NT2/D1 (cell line): ENCODE results near the gene UBAC2.

Source experiments
- DNase-seq: peaks from one replicate; pipeline ENCODE4 v3.0.0-alpha.2; 2011; ENCODE audit warnings: low read depth, low spot score
- H3K27me3 ChIP-seq: 2 replicates; pipeline ENCODE4 v1.6.0; 2011; ENCODE audit warnings: mild to moderate bottlenecking; ENCODE audit not compliant: insufficient read length, insufficient read depth
- H3K36me3 ChIP-seq: 2 replicates; pipeline ENCODE4 v1.6.1; 2011; ENCODE audit warnings: mild to moderate bottlenecking, low read length, mixed read lengths; ENCODE audit not compliant: insufficient read depth, insufficient read length
- H3K4me1 ChIP-seq: 2 replicates; pipeline ENCODE4 v1.5.1; 2011; ENCODE audit not compliant: insufficient read depth, insufficient read length
- H3K4me3 ChIP-seq: 2 replicates; pipeline ENCODE4 v1.5.1; 2011; ENCODE audit warnings: low read depth; ENCODE audit not compliant: insufficient read length
- H3K9ac ChIP-seq: 2 replicates; pipeline ENCODE4 v1.6.0; 2011; ENCODE audit warnings: low read depth; ENCODE audit not compliant: insufficient read length
- H3K9me3 ChIP-seq: 2 replicates; pipeline ENCODE4 v1.5.1; 2011; ENCODE audit warnings: mild to moderate bottlenecking, low read length; ENCODE audit not compliant: insufficient read depth
- SUZ12 ChIP-seq: IDR thresholded peaks from 2 replicates; pipeline ENCODE4 v1.6.1; 2011; ENCODE audit not compliant: insufficient read length, insufficient read depth; ENCODE audit errors: extremely low read depth
- YY1 ChIP-seq: IDR thresholded peaks from 2 replicates; pipeline ENCODE4 v1.6.1; 2011; ENCODE audit not compliant: insufficient read length, insufficient read depth
- ZNF274 ChIP-seq: IDR thresholded peaks from 2 replicates; pipeline ENCODE4 v1.6.1; 2011; ENCODE audit warnings: mild to moderate bottlenecking, low read depth, low read length

The UBAC2 gene

GRCh38 chr13:99251921-99252320 is 51.3 kb downstream of the UBAC2 start:
- Histone ChIP-seq H3K4me3 (no peak overlapping the region), H3K4me1 (no peaks in the 10 kb centered on the region), H3K9ac (no peak overlapping the region), H3K27me3 (no peaks in the 10 kb centered on the region), H3K36me3 (peaks cover 9% of the 10 kb centered on the region), H3K9me3 (no peaks in the 10 kb centered on the region)
- TF ChIP-seq YY1 (no peak), SUZ12 (no peak), ZNF274 (no peak)
- DNase-seq: no peak

GRCh38 chr13:99254830-99255229 is 54.2 kb downstream of the UBAC2 start:
- no peaks in the 10 kb centered on the region for H3K27me3 ChIP-seq
- H3K4me3 ChIP-seq: no peak overlapping the region
- TF ChIP-seq YY1: no peak
- TF ChIP-seq ZNF274: no peak
- TF ChIP-seq SUZ12: no peak
- no peak for DNase-seq
- no peak overlapping the region for H3K9ac ChIP-seq
- no peaks in the 10 kb centered on the region for H3K4me1 ChIP-seq
- no peaks in the 10 kb centered on the region for H3K9me3 ChIP-seq
- peaks cover 10% of the 10 kb centered on the region for H3K36me3 ChIP-seq

GRCh38 chr13:99255271-99255670 is 54.6 kb downstream of the UBAC2 start:
- Histone ChIP-seq H3K4me3 (no peak overlapping the region), H3K9me3 (no peaks in the 10 kb centered on the region)

DNA sequence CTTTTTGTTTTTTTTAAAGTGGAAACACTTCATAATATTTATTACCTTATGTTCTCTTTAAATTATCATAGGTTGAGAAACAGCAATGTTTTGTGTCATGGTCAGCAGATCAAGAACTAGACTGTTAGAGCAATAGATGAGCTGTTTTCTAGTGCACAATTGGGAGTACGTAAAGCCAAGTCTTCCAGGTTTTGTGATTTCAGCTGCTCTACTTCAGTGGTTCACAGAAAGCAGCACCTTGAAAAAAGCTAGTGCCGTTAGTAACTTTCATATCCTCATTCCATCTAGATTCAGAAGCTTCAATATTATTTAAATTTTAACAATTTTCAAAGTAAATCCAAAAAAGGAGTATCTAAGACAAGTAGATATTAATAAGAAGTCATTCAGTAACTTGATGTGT is 55.6 kb downstream of the UBAC2 start:
- Histone ChIP-seq H3K4me1 (no peaks in the 10 kb centered on the region), H3K9ac (no peak overlapping the region), H3K4me3 (no peak overlapping the region), H3K36me3 (peaks cover 12% of the 10 kb centered on the region), H3K27me3 (no peaks in the 10 kb centered on the region), H3K9me3 (no peaks in the 10 kb centered on the region)
- TF ChIP-seq SUZ12: no peak
- TF ChIP-seq YY1: no peak
- DNase-seq: no peak

More at GRCh38 chr13:99255271-99255670, 54.6 kb downstream of the UBAC2 start:
- TF ChIP-seq SUZ12 (no peak), YY1 (no peak), ZNF274 (no peak)
- peaks cover 12% of the 10 kb centered on the region for H3K36me3 ChIP-seq
- no peak for DNase-seq
- H3K27me3 ChIP-seq: no peaks in the 10 kb centered on the region
- H3K4me1 ChIP-seq: no peaks in the 10 kb centered on the region
- no peak overlapping the region for H3K9ac ChIP-seq

GRCh38 chr13:99256709-99257108 is 56.1 kb downstream of the UBAC2 start:
- no peak overlapping the region for H3K9ac ChIP-seq
- peaks cover 14% of the 10 kb centered on the region for H3K36me3 ChIP-seq
- no peaks in the 10 kb centered on the region for H3K4me1 ChIP-seq
- H3K27me3 ChIP-seq: no peaks in the 10 kb centered on the region
- no peak for DNase-seq
- no peaks in the 10 kb centered on the region for H3K9me3 ChIP-seq
- no peak for TF ChIP-seq YY1
- TF ChIP-seq ZNF274: no peak
- TF ChIP-seq SUZ12: no peak
- no peak overlapping the region for H3K4me3 ChIP-seq

GRCh38 chr13:99257291-99257690 is 56.6 kb downstream of the UBAC2 start:
- Histone ChIP-seq H3K4me1 (no peaks in the 10 kb centered on the region), H3K27me3 (no peaks in the 10 kb centered on the region), H3K4me3 (no peak overlapping the region), H3K9me3 (no peaks in the 10 kb centered on the region), H3K9ac (no peak overlapping the region), H3K36me3 (peaks cover 14% of the 10 kb centered on the region)
- TF ChIP-seq ZNF274: no peak
- TF ChIP-seq SUZ12: no peak
- TF ChIP-seq YY1: no peak
- DNase-seq: no peak

DNA sequence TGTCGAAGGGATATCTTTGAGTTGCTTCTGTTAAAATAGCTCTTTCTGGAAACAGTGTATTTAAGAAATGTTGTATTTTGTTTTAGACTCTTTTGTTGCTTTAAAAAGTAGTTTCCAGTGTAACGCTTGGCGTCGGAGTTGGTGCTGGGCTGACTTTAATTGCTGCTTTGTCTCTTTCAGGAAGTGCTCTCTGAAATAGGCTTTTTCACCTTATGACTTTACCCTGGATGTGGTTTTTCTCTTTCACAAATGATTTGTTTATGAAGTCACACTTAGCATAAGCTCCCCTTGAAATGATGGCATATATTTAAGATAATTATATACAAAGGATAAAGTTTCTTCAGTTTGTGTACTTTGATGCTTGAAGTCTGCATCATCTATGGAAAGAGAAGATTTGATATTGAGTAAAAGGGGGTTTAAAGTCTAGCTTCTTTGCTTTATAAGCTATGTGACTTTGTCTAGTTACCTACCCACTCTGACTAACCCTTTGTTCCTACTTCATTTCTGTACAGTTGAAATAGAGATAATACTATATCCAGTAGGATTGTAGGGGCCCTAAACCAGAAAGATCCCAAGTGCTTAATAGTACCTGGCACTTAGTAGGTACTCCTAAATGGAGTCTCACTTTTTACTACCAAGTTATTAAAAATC is 57.7 kb downstream of the UBAC2 start, which contains the start of gene GPR18:
Gene GPR18, minus strand, starts transcription at position 170 of the 651 bp plus-strand sequence. CDS start 2,507 bp downstream, outside the sequence.
- H3K9me3 ChIP-seq: no peaks in the 10 kb centered on the region

More for the DNA sequence above, 57.7 kb downstream of the UBAC2 start, which contains the start of gene GPR18:
- no peak for TF ChIP-seq ZNF274
- TF ChIP-seq SUZ12: no peak
- no peak for TF ChIP-seq YY1
- Histone ChIP-seq H3K27me3 (no peaks in the 10 kb centered on the region), H3K4me1 (no peaks in the 10 kb centered on the region), H3K36me3 (peaks cover 14% of the 10 kb centered on the region), H3K4me3 (no peak within 1 kb of the TSS), H3K9ac (no peak within 1 kb of the TSS)
- DNase-seq: no peak
